ENCODE data around the gene LRRC23.
A peak's percentile ranks its signal among the peaks of the same experiment; 100 is the strongest.

The LRRC23 gene

DNA sequence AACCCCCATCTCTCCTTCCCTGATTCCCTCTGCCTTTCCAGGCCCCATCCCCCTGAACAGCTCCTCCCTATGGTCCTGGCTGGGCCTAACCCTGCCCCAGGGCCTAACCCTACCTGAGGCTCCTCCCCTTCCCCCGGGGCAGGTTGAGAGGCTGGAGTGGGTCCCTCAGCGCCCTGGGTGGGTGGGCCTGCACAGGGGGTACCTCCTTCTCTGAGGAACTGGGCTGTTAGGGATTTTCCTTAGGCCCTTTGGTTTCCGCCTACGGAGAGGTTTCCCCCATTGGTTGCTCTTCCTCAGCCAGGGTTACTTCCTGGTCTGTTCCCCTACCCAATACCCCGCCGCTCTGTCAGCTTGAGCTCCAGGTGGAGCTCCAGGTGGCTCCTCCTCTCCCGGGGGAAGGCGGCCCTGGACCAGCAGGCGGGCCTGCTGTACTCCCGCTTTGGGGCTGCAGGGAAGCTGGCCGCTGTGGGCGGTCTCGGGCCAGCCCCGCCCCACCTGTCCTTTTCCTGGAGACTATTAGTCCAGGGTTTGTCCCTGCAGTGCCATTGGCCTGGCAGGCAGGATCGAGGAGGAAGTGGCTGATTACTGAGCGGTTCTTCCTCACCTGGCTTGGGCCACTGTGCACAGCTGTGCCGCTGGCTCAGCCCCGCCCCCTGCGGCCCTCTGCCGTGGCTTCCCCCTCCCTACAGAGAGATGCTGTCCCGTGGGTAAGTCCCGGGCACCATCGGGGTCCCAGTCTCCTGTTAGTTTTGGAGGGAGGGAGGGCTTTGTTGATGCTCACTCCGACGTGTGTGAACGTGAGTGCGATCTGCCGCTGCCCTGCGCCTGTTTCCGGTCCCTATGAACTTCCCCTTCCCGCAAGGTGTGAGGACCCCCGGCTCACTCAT lies 41.7 kb downstream of the LRRC23 start:
- no peak for TF ChIP-seq CTCF (IDR thresholded peaks at IDR 0.05; ENCODE audit: borderline replicate concordance, insufficient read depth, low read depth, low read length)
- peak overlapping the region; percentile 87 for H3K4me3 ChIP-seq (ENCODE audit: low read depth, low read length)

GRCh38 chr12:6946920-6947374 lies 42.3 kb downstream of the LRRC23 start:
- peak overlapping the region; percentile 87 for H3K4me3 ChIP-seq (ENCODE audit: low read depth, low read length)
- TF ChIP-seq CTCF (IDR thresholded peaks at IDR 0.05; ENCODE audit: borderline replicate concordance, insufficient read depth, low read depth, low read length) = no peak

GRCh38 chr12:6947615-6948014 lies 43.0 kb downstream of the LRRC23 start:
- no peak overlapping the region for H3K4me3 ChIP-seq (ENCODE audit: low read depth, low read length)
- TF ChIP-seq CTCF (IDR thresholded peaks at IDR 0.05; ENCODE audit: borderline replicate concordance, insufficient read depth, low read depth, low read length) = no peak

DNA sequence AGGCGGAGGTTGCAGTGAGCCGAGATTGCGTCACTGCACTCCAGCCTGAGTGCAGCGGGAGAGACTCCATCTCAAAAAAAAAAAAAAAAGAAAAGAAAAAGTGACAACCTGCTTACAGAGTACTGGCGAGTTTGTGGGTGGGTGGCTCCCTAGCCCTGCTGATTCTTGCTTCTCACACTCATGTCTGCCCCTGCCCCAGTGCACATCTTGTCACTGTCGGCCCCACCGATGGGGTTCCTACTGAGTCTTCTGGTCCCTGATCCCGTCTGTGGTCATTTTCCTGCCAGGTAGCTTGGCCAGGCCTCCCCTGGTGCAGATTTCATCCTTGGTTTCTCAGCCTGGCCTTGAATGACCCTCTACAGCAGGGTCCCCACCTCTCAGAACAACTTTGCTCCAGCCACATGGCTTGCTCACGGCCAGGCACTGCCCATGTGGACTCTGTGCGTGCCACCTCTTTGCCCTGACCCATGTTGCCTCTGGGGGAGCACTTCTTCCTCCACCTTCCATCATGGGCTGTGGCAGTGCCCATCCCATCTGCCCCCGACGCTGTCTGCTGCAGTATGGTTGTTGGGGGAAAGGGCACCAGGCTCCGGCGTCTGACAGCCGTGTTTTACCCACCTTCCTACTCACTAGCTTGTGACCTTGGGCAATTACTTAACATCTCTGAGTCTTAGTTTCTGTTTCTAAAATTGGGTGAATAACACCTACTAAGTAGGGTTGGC lies 44.4 kb downstream of the LRRC23 start:
- peak; percentile 41; the same call in 1 of the 2 replicates for TF ChIP-seq CTCF (IDR thresholded peaks at IDR 0.05; ENCODE audit: borderline replicate concordance, insufficient read depth, low read depth, low read length)
- H3K4me3 ChIP-seq (ENCODE audit: low read depth, low read length) = no peak overlapping the region

DNA sequence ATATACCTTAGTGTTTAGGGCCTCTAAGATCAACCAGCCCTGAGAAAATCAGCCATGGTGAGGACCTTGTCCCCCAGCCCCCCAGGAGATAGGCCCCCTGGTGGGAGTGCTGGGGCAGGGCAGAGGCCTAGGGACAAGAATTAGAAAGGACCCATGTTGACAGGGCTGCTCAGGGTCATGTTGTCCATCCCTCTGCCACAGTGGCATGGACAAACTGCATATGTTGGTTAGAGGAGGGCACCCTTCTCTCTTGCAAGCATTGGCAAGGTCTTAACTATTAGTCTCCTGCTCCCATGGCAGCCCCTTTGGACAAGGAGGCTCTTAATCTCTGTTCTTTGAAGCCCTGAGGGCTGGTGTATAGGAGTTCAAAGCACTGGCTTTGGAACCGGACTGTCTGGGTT lies 45.8 kb downstream of the LRRC23 start:
- H3K4me3 ChIP-seq (ENCODE audit: low read depth, low read length) = peak overlapping the region; percentile 97
- TF ChIP-seq CTCF (IDR thresholded peaks at IDR 0.05; ENCODE audit: borderline replicate concordance, insufficient read depth, low read depth, low read length) = peak; percentile 74

- TF ChIP-seq CTCF (IDR thresholded peaks at IDR 0.05; ENCODE audit: borderline replicate concordance, insufficient read depth, low read depth, low read length) = no peak
- peak within 1 kb of the TSS; percentile 97 for H3K4me3 ChIP-seq (ENCODE audit: low read depth, low read length)
These were observed 46.4 kb downstream of the LRRC23 start, which contains the start of gene PTPN6 for GRCh38 chr12:6950811-6951540. TSS of gene PTPN6 (plus strand) at chr12:6951356. CDS start at chr12:6951513, 157 bp downstream.
